Transverse colon (tissue), 4 donors: Measurements from ENCODE around the gene PF4V1. TPM values are rescaled to one million over a fixed set of nuclear protein-coding genes. Genes with fewer than 3 reads are reported as not detected.
A peak's percentile ranks its signal among the peaks of the same experiment; 100 is the strongest.

Experiments
- DNase-seq: peaks from one replicate; pipeline ENCODE4 v3.0.0-alpha.2; 2019
- H3K27ac ChIP-seq, 4 donors: fragments of 200-600 bp; sonication (generic); 2 replicates each; pipeline ENCODE4 v1.5.1; 2016 to 2018; ENCODE audit warnings: inconsistent platforms in 4 of 4
- H3K27me3 ChIP-seq: fragments of 200-600 bp; sonication (generic); 2 replicates; pipeline ENCODE4 v1.5.1; 2017; ENCODE audit warnings: inconsistent platforms
- H3K36me3 ChIP-seq, 4 donors: fragments of 200-600 bp; sonication (generic); 2 replicates each; pipeline ENCODE4 v1.5.1; 2017 to 2019; ENCODE audit warnings: inconsistent platforms in 4 of 4
- H3K4me1 ChIP-seq, 4 donors: fragments of 200-600 bp; sonication (generic); 2 replicates each; pipeline ENCODE4 v1.5.1; 2017 to 2020; ENCODE audit warnings: inconsistent platforms in 4 of 4
- H3K4me3 ChIP-seq, 4 donors: fragments of 200-600 bp; sonication (generic); 1 replicate in 1 of 4; 2 replicates in 3 of 4; pipeline versions ENCODE4 v1.5.1 to v1.6.1; 2017 to 2019; ENCODE audit warnings: inconsistent platforms in 4 of 4
- H3K9me3 ChIP-seq, 2 donors: fragments of 200-600 bp; sonication (generic); 2 replicates each; pipeline ENCODE4 v1.5.1; 2017 to 2019; ENCODE audit warnings: inconsistent platforms in 2 of 2
- EP300 ChIP-seq: sonication (generic); formaldehyde crosslinking; IDR thresholded peaks from one replicate; pipeline ENCODE4 v1.6.1; 2017; ENCODE audit warnings: antibody characterized with exemption, low read depth
- POLR2A ChIP-seq: fragments of 450-650 bp; IDR thresholded peaks from one replicate; pipeline ENCODE4 v1.6.1; 2016; ENCODE audit warnings: antibody characterized with exemption, mild to moderate bottlenecking, moderate library complexity
- POLR2AphosphoS5 ChIP-seq, 3 donors: sonication (generic); formaldehyde crosslinking; IDR thresholded peaks; one replicate each; pipeline ENCODE4 v1.6.1; 2016; ENCODE audit warnings: antibody characterized with exemption in 3 of 3
- WGBS, 2 donors: methylation state at CpG; one replicate each; pipeline ENCODE4 v1.1.5; 2018; ENCODE audit warnings: low coverage in 1 of 2; 5-methylcytosine and 5-hydroxymethylcytosine counted together
- in situ Hi-C, 4 donors: fragments of 200-750 bp; cut with MboI; loops; one replicate each; pipeline versions ENCODE4 v1.15.0 to v1.15.1; 2017; ENCODE audit warnings: low sequenced_read_pairs in 3 of 4, low pct_ligation_motif_present in 1 of 4, low pct_unique_long_range_greater_than_20kb in 1 of 4
- intact Hi-C: fragments of 100-400 bp; cut with DNase I; formaldehyde crosslinking; loops from one replicate; pipeline ENCODE4 v1.15.1; 2023; ENCODE audit warnings: low total_unique reads
- total RNA-seq, 4 donors: library from RNA; depleted of rRNA; stranded (reverse); fragments of >200 nt; gene quantifications; one replicate each; pipeline ENCODE4 v1.1.0, GENCODE V29; 2016
- TF ChIP-seq, protein P1 (sequence below), 5 experiments: fragments of 200-600 bp in 3 of 5; fragments of 450-650 bp in 2 of 5; sonication (generic) in 3 of 5; IDR thresholded peaks; 1 replicate in 2 of 5; 2 replicates in 3 of 5; pipeline ENCODE4 v1.5.1; 2016 to 2017; ENCODE audit warnings: antibody characterized with exemption in 5 of 5, inconsistent platforms in 3 of 5, mild to moderate bottlenecking in 2 of 5, moderate library complexity in 1 of 5

Gene PF4V1
- total RNA-seq, 4 donors from 2014 or later = not detected

- H3K27ac ChIP-seq = no peak overlapping the region
- TF ChIP-seq, protein P1, sequence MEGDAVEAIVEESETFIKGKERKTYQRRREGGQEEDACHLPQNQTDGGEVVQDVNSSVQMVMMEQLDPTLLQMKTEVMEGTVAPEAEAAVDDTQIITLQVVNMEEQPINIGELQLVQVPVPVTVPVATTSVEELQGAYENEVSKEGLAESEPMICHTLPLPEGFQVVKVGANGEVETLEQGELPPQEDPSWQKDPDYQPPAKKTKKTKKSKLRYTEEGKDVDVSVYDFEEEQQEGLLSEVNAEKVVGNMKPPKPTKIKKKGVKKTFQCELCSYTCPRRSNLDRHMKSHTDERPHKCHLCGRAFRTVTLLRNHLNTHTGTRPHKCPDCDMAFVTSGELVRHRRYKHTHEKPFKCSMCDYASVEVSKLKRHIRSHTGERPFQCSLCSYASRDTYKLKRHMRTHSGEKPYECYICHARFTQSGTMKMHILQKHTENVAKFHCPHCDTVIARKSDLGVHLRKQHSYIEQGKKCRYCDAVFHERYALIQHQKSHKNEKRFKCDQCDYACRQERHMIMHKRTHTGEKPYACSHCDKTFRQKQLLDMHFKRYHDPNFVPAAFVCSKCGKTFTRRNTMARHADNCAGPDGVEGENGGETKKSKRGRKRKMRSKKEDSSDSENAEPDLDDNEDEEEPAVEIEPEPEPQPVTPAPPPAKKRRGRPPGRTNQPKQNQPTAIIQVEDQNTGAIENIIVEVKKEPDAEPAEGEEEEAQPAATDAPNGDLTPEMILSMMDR (IDR thresholded peaks at IDR 0.05) = no peak
- TF ChIP-seq EP300 (no peak), POLR2A (no peak), POLR2AphosphoS5 (IDR thresholded peaks at IDR 0.05) (no peak)
- DNase-seq = no peak
Observed at GRCh38 chr4:73891326-73891725, 38.2 kb downstream of the PF4V1 start.

DNA sequence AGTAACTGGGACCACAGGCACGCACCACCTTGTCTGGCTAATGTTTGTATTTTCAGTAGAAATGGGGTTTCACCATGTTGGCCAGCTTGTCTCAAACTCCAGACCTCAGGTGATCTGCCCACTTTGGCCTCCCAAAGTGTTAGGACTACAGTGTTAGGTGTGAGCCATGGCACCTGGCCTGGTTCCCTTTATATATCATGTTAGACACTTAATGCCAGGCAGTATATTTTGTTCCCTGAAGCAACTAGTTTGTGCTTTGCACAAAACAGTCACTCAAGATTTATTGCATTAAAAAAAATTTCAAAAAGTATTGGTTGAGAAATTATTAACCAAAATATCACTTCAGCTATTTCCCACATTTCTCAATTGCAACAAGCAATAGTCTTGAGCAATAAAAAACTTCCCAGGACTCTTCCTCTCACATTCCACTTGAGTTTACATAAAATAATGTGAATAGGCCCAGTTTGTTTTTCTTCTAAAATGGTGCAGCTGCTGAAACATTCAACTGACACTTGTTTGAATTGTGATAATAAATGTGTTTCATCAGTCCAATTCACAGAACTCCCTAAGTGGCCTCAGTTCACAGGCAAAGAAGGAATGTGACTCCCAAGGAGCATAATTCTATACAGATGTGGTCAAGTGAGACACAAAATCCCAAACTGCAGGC, 38.8 kb downstream of the PF4V1 start:
- in situ Hi-C loops = no loop called here
- DNase-seq = no peak
- H3K4me1 ChIP-seq = peaks cover 0 to 20% (median 15%) of the 10 kb centered on the region in 4 donors

More at GRCh38 chr4:73891326-73891725, 38.2 kb downstream of the PF4V1 start:
- Histone ChIP-seq H3K36me3 (no peaks in the 10 kb centered on the region), H3K27me3 (no peaks in the 10 kb centered on the region), H3K4me1 (peaks cover 0 to 19% (median 15%) of the 10 kb centered on the region in 4 donors), H3K9me3 (no peaks in the 10 kb centered on the region), H3K4me3 (no peak overlapping the region)
- in situ Hi-C loops = no loop called here
- 38 to 64% methylated on average over 3 to 4 of the region's 4 CpGs for WGBS, 2 donors
- intact Hi-C loops = no loop called here

GRCh38 chr4:73892966-73893365, 39.9 kb downstream of the PF4V1 start:
- Histone ChIP-seq H3K4me1 (peaks cover 0 to 20% (median 15%) of the 10 kb centered on the region in 4 donors), H3K9me3 (no peaks in the 10 kb centered on the region), H3K27me3 (no peaks in the 10 kb centered on the region), H3K4me3 (no peak overlapping the region), H3K27ac (no peak overlapping the region), H3K36me3 (no peaks in the 10 kb centered on the region)
- in situ Hi-C loops (no loop called here), intact Hi-C loops (no loop called here)
- no peak for DNase-seq
- no peak for TF ChIP-seq EP300
- no peak for TF ChIP-seq POLR2AphosphoS5 (IDR thresholded peaks at IDR 0.05)
- TF ChIP-seq, protein P1 (IDR thresholded peaks at IDR 0.05) = no peak
- TF ChIP-seq POLR2A = no peak
- 67 to 93% methylated on average over 2 to 3 of the region's 3 CpGs for WGBS, 2 donors

More for the DNA sequence above, 38.8 kb downstream of the PF4V1 start:
- Histone ChIP-seq H3K27me3 (no peaks in the 10 kb centered on the region), H3K9me3 (no peaks in the 10 kb centered on the region), H3K27ac (no peak overlapping the region), H3K4me3 (no peak overlapping the region), H3K36me3 (no peaks in the 10 kb centered on the region)
- TF ChIP-seq POLR2A (no peak), POLR2AphosphoS5 (IDR thresholded peaks at IDR 0.05) (peak in 1 of 3 donors; percentile 31)
- TF ChIP-seq, protein P1 (IDR thresholded peaks at IDR 0.05) = no peak
- intact Hi-C loops = no loop called here
- 95% methylated on average over 1 of the region's 1 CpG; no CpG with 5 or more reads in 1 of the 2 donors for WGBS, 2 donors

GRCh38 chr4:73894001-73894400, 40.9 kb downstream of the PF4V1 start:
- peaks cover 0 to 20% (median 15%) of the 10 kb centered on the region in 4 donors for H3K4me1 ChIP-seq
- H3K27me3 ChIP-seq = no peaks in the 10 kb centered on the region
- no peaks in the 10 kb centered on the region for H3K9me3 ChIP-seq
- WGBS, 2 donors = 37 to 67% methylated on average over 1 to 2 of the region's 2 CpGs
- no peak for TF ChIP-seq POLR2AphosphoS5 (IDR thresholded peaks at IDR 0.05)
- in situ Hi-C loops (no loop called here), intact Hi-C loops (no loop called here)
- H3K4me3 ChIP-seq = no peak overlapping the region
- no peak overlapping the region for H3K27ac ChIP-seq
- no peak for DNase-seq
- no peaks in the 10 kb centered on the region for H3K36me3 ChIP-seq
